ENCODE data around the gene CEP135. TPM values are rescaled to one million over a fixed set of nuclear protein-coding genes. Genes with fewer than 3 reads are reported as not detected.
"Not testable (repeated sequence)": the region's sequence is repeated elsewhere in the genome, so short reads cannot be mapped to it uniquely, and the experiment has no call there.

The CEP135 gene
- total RNA-seq, 1 donor from 2014 or later, result 4.8 TPM

DNA sequence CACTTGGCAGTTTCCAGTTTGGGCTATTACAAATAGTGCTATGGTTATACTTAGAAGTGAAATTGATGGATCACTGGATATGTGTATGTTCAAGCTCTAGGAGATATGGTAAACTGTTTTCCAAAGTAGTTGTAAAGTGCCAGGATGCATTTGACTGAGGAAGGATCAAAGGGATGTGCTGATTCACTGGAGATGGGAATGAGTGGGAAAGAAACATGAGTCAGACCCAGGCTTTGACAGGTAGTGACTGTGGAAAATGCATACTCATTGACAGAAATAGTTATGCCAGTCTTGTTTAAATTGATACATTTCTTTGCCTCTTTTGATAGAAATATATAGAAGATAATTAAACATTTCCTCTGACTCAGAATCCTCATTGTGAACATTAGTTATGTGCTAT is 77.9 kb downstream of the CEP135 start:
- no peak for DNase-seq (ENCODE audit: low read depth)

DNA sequence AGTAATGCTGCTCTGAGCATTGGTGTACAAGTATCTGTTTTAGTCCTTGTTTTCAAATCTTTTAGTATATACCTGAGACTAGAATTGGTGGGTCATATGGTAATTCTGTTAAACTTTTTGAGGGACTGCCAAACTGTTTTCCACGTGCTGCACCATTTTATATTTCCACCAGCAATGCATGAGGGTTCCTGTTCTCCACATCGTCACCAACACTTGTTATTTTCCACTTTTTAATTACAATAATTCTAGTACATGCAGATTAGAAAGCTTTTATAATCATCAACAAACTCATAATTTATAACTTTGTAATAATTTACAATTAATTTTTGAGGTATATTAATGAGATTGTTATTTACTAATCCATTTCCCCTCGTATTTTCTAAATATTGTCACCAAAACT is 79.4 kb downstream of the CEP135 start:
- no peak for DNase-seq (ENCODE audit: low read depth)

DNA sequence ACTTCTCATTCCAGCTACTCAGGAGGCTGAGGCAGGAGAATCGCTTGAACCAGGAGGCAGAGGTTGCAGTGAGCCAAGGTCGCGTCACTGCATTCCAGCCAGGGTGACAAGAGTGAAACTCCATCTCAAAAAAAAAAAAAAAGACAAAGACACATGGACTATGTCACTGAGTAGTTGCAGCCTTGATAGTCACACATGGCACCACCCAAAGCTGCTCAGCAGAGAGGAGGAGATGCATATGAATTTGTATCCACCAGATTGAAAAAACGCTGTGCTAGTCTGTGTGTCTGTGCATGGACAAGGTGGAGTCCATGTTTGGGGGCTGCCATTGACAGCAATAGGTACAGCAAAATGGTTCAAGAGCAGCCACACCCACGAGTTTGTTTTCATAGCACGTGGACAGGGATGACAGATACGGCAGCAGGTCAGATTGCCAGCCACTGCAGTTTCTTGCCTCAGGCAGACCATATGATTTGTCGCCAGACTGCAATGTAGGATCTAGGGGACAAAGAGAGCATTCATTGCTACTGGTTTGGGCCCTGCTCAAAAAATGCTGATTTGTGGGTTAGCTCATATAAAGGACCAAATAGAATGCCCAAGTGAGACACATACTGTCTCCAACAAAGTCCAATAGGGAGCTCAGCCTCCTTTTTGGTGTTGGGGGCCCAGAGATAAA is 89.9 kb downstream of the CEP135 start:
- DNase-seq (ENCODE audit: low read depth), result no peak

DNA sequence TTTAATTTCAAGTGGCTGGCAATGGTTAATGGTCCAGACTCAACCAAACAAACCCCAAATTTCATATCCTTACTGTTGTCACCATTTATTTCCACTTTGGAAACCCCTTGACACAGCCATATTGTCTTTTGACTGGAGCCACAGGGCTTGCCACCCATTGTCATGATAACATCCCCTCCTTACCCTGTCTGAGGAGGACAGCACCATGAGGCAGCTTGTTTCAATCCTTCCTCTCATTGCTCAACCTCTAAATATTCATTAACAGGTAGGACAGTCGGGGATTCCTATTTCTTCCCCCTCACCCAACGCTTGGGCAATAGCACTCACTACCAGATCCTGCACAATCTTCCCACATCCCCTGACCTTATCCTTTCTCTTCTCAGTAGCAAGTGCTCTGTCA is 92.1 kb downstream of the CEP135 start:
- no peak for DNase-seq (ENCODE audit: low read depth)

DNA sequence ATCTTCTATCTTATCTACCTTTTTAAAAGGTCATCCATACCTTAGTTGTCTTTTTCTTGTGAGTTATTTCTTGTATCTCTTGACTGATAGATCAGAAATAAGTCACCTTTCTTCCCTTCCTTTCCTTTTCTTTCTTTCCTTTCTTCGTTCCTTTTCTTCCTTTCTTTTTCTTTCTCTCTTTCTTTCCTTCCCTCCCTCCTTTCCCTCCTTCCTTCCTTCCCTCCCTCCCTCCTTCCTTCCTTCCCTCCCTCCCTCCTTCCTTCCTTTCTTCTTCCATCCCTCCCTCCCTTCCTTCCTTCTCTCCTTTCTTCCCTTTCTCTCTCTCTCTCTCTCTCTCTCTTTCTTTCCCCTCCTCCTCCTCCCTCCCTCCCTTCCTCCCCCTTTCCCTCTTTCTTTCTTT is 93.5 kb downstream of the CEP135 start:
- no peak for DNase-seq (ENCODE audit: low read depth)

DNA sequence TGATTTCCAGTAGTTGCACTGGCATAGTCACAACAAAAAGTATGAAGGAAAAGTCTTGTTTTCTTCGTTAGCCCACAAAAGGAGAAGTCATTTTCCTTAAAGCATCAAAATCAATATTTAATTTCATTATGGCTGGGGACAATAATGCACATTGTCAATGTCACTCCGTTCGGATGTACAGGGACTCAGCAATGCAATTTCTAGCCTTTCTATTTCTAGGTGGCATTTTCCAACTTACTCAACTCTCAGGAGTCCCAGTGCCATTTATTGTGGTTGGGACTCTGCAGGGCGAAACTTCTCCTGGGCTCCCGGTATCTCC is 99.6 kb downstream of the CEP135 start:
- no peak for DNase-seq (ENCODE audit: low read depth)

DNA sequence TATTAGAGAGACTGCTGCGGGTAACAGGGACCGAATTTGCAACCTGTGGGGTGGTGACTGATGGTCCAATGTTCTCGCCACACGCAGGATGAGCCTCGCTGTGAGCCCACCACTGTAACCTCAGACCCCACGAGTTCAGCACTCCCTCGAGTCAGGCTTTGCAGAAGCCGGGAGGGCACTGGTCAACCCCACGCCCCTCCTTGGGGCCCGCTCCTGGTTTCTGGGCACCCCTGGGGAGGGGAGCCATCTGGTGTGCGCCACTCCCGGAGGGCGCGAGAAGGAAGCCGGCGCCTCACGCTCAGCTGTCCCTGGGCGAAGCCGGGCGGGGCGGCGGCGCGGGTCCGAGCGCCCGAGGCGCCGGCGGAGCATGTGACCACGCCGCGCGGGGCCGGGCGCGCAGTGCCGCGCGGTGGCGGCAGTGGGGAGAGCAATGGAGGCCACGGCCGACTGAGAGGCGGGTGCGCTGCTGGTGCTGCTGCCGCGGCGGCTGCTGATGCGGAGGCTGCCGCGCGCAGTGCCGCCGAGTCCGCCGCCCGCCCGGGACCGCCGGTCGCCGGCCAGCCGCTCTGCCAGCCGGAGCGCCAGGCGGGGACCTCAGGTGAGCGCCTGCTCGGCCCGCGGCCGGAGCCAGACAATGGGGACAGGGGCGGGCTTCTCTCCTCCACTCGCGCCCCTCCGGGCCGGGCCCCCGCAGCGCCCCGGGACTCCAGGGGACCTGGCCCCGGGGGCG is 100.1 kb downstream of the CEP135 start:
- DNase-seq (ENCODE audit: low read depth), result peak; percentile 61

DNA sequence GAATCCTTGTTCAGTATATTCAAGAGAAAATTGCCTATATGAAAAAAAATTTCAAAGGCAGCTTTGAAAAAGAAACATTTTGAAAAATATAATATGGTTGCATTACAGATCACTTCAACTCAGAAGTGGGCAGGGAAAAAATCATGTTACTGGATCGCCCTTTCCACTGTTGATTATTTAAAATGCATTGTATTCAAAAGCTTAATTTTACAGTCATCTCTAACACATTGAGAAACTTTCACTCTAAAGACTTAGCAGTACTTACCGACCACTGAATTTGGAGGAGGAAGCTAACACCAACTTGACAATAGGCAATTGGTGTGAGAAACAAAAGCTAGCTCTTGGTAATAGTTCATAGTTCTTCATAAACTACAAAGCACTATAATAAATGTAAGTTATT is 101.9 kb downstream of the CEP135 start:
- no peak for DNase-seq (ENCODE audit: low read depth)

DNA sequence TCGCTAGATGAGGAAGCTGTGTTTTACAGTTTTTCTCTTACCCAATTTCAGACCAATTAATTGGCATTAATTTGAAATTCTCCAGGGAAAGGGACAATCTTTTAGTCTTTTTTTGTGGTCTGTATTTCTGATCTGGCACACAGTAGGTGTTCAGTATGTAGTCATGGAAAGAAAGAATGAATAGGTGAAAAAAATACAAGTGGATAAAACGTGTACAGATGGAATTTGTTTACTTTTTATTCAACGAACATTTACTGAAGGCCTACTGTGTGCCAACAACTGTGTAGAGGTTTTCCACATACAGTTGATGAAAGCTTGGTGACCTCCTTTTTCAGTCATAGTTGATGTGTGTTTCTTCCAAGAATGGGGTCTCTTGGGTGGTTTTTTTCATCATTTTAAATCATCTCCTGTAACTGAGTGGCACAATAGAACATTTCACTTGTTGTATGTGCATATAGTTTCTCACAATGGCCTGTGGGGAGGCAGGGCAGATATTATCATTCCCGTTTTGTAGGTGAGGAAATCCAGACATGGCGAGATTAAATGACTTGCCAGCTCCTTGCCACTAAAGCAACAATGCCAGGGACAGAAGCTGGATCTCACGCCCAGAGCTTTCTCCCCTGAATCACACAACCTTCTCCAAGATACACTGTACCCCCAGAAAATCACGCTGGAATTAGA is 102.4 kb downstream of the CEP135 start:
- DNase-seq (ENCODE audit: low read depth), result no peak

DNA sequence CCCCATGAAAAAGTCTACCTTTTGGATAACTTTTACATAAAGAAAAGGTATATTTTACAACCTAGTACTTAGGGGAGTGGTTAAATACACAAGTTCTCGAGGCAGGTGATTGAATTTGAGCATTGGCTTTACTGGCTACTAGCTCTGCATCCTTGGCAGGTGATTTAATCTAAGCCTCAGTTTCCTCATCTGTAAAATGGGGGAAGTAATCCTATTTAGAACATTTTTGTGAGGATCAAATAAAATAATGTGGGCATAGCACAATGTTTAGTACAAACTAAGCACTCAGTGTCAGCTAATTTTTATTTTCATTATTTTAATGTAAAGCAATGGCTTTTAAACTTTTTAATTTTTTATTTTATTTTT is 102.9 kb downstream of the CEP135 start:
- no peak for DNase-seq (ENCODE audit: low read depth)

DNA sequence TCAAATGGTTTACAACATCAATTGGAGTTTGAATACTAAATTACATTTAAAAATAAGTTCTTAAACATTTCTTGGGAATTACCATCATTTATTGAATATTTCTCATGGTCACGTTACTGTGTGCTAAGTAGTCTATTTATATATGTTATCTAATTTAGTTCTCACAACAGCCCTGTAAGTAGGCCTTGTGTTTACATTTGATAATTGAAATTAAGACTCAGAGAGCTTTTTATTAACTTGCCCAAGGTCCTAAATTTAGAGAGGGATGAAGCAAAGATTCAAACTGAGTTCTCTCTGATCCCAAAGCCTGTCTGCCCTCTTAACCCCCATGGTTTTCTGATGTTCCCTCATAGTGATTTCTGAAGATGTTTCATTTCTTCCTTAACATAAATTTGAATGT is 103.7 kb downstream of the CEP135 start:
- no peak for DNase-seq (ENCODE audit: low read depth)

DNA sequence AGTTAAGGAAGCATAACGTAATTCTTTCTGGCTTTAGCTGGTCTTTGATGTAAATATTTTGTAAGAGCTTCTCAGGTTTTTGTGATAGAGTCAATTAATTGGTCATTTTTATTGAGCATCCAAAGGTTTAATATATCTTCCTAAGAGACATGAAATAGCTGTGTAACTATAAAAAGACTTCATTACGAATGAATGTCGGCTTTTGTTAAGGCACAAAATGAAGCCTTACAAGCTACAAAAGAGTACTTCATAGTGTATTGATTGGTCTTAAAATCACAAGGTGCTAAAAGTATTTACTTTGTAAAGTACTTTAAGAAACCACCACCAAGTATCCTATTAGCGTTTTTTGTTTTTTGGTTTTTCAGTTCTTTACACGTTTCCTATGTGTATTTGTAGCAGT is 104.2 kb downstream of the CEP135 start:
- DNase-seq (ENCODE audit: low read depth), result no peak

DNA sequence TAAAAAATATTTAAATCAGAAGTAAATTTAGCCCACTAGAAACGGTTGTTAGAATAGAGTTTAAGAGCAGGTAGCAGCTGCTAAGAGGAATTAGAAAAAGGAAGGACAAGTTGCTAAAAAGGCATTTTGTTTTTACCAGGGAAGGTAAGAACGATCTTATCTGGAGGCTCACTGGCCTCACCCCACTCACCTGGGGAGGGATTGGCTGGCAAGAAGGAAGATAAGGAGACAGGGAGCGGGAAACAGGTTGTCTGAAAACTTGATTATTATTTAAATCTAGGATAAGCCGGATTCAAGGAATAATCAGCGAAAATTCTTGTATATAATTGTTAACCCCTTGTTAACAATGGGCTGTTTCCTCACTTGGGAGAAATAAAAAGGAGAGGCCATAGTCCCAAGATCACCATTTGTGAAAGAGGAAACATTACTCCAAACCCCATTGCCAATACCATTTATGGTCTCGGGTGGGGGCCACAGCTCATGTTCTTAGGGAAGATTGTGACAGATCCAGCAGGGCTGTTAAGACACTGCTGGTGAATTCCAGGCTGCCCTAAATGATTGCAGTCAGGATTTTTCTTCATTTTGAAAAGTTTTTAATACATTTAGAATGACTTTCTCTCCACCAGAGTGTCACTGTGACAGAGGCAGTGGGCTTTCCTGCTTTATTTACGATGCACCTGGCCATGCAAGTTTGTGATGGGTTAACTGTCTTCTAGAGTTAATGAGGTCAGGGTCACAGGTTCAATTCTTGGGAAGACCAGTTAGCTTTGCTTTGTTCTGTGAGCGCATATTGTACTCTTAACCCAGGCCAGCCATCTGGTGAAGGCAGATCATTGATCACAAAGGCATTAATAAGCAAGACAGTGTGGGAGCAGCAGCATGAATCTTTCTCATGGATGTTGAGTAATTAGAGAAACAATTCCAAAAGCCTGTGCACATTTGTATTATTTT is 106.6 kb downstream of the CEP135 start:
- DNase-seq (ENCODE audit: low read depth), result no peak

DNA sequence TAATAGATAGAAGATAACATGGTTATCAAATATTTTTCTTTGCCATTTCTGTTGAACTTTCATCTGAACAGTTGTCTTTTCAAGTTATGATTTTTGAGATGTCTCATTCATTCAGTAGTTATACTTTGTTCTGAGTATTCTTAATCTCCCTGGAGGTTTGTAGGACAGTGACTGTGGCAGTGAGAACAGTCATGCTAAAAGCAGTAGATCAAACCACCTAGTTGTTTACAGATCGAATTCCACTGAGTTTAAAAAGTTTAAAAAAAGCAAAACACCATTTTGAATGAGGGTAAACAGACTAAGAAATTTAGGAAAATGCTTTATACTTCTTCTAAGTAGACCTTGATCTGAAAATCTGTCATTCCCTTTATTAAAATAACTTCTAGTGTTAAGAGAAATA is 107.2 kb downstream of the CEP135 start:
- no peak for DNase-seq (ENCODE audit: low read depth)

DNA sequence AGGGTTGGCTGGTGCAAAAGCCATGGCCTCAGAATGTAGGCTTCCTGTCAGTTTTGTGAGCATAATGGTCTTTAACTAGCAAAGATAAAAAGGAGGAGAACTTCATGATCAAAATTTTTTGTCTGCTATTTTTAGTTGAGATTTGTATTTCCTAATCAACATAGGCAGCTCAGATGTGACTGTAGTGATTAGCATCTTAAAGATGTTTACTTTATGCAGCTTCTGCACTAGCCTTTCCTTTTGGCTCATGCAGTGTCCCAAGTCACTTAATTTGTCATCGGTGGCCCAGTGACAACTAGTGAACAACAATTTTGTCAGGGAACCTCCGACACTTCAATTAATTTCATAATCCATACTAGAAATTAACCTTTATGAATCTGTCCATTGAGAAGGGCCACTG is 109.8 kb downstream of the CEP135 start:
- DNase-seq (ENCODE audit: low read depth), result no peak

DNA sequence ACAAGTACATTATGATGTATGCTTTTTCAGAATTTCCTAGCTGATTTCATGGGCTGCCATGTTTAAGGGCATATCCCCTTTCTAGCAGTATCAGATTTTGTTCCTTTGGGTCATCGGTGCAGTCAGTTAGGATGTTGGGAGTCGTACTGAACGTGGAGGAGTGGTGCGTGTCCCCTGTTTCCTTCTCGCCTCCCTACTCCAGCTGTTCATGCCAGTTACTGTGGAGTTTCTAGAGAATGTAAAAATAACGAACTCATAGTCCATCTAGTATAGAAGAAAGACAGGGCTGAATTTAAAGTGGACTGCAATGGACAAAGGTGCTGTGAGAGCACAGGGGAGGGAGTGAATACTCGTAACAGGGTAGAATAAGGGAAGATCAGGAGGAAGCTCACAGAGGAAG is 111.3 kb downstream of the CEP135 start:
- DNase-seq (ENCODE audit: low read depth), result peak; percentile 8

DNA sequence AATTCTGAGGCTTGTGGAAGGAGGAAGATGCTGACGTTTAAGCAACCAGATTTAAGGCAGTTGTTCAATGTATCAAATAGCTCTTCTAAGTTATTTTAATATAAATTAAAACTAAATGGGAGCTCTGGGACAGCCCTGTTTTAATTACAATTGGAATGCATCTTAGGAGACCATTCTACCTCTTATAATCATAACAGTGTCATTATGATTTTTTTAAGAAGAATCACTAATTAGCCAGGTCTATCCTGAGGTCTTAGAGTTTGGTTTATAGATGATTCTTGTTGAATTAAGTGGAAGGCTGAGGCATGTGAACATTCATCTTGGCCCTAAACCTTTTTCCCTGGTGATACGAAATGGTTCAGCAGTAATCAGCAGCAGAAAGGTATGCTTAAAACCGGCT is 113.4 kb downstream of the CEP135 start:
- no peak for DNase-seq (ENCODE audit: low read depth)

DNA sequence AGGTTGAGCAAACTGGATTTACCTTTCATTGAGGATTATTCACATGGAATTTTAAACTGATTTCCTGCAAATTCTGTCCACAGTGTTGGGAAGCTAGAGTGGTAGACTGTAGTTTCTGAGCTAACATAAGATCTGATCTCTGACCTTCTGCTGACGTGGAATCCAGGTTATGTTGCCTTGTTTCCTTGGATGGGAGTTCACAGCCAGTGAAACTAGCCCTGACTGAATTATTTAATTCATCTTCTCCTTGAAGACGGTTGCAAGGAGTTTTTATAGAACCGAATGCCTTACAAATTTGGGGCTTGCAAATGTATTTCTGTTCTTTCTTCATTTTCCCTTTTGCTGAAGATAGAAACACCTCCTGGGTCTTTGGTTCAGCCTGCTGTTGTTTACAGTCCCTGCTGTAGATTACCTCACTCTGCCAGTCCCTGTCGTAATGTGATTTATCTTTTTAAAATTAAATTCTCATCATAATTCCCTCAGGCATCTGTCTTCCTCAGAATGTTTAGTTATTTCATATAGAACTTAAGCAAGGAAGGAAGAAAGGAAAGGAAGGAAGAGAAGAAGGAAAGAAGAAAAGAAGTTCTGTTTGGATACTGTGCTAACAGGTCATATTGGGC is 113.9 kb downstream of the CEP135 start:
- no peak for DNase-seq (ENCODE audit: low read depth)

DNA sequence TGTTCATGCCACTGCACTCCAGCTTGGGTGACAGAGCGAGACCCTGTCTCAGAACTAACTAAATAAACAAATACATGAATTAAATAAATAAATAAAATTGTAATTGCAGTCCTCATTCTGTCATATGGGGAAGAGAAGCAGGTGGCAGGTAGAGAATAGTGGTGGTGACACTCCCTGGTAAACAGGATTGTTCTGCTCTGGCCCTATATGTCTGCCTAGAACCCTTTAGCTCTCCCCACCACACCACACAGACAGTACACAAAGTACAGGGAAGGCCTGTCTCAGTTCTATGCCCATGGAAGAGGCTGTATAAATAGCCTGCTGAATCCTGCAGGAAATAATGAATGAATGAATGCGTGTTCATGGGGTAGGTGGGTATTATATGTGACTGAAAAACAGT is 117.7 kb downstream of the CEP135 start:
- DNase-seq (ENCODE audit: low read depth), result no peak

DNA sequence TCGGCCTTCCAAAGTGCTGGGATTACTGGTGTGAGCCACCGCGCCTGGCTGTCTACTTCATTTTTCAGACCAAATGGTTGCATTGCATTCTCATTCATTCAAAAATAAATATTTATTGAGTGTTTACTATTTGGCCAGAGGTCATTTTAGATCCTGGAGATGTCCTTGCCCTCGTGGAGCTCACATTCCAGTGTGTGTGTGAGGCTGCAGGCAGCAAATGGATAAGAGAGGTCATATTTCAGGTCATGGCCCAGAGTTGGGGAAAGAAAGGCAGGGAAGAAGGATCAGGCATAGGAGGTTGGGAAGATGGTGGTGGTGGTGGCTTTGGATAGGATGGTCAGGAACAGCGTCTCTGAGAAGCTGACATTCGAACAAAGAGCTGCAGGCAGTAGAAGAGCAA is 119.1 kb downstream of the CEP135 start:
- DNase-seq (ENCODE audit: low read depth), result no peak

DNA sequence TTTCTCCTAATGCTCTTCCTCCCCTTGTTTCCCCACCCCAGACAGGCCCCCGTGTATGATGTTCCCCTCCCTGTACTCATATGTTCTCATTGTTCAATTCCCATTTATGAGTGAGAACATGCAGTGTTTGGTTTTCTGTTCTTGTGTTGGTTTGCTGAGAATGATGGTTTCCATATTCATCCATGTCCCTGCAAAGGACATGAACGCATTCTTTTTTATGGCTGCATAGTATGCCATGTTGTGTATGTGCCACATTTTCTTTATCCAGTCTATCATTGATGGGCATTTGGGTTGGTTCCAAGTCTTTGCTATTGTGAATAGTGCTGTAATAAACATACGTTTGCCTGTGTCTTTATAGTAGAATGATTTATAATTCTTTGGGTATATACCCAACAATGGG is 124.0 kb downstream of the CEP135 start:
- not testable (repeated sequence) for DNase-seq (ENCODE audit: low read depth)
